ENCODE results near the gene ARHGAP24. TPM values are rescaled to one million over a fixed set of nuclear protein-coding genes. Genes with fewer than 3 reads are reported as not detected.

ARHGAP24 gene
- total and polyA plus RNA-seq, 2 experiments from 2014 or later = 0.21 to 0.36 TPM

DNA sequence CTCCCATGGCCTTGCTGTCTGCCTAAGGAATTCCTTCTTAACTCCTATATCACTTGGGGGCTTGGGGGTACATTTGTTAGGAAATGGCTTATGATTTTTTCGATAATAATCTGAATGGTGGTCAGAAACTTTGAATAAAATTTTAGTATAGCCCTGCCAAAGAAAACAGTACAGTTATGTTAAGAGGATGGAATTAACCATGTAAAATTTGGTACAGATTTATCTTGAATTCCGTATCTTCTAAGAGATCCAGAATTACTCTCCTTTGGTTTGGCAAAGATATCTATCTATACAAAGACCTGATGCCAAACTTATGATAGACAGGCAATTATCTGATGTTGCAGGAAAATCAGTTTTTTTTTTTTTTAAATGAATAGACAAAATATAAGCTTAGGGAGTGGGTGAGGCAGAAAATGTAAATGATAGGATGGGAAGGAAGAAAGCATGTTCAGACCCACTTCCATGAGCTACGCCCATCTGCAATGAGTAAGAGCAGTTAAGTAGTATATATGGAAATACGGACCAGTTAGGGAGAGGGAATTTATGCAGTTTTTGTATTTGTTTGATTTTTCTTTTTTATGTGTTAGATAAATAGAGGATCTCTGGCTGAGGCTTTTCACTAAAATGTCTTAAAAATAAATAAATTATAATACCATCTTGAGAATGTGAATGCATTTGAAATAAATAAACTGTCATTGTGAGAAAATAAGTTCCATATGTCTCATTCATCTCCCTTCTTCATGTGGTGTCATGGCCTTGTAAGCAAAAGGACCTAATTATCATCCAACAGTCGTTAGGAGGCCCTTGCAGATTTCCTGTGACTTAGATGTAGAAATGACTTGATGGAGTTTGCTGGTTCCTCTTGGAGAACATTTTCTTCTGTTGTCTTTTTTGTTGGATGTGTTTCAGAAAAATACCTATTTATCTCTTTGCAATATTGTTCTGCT lies 389.6 kb downstream of the ARHGAP24 start (continued):
- TF ChIP-seq, protein P1, sequence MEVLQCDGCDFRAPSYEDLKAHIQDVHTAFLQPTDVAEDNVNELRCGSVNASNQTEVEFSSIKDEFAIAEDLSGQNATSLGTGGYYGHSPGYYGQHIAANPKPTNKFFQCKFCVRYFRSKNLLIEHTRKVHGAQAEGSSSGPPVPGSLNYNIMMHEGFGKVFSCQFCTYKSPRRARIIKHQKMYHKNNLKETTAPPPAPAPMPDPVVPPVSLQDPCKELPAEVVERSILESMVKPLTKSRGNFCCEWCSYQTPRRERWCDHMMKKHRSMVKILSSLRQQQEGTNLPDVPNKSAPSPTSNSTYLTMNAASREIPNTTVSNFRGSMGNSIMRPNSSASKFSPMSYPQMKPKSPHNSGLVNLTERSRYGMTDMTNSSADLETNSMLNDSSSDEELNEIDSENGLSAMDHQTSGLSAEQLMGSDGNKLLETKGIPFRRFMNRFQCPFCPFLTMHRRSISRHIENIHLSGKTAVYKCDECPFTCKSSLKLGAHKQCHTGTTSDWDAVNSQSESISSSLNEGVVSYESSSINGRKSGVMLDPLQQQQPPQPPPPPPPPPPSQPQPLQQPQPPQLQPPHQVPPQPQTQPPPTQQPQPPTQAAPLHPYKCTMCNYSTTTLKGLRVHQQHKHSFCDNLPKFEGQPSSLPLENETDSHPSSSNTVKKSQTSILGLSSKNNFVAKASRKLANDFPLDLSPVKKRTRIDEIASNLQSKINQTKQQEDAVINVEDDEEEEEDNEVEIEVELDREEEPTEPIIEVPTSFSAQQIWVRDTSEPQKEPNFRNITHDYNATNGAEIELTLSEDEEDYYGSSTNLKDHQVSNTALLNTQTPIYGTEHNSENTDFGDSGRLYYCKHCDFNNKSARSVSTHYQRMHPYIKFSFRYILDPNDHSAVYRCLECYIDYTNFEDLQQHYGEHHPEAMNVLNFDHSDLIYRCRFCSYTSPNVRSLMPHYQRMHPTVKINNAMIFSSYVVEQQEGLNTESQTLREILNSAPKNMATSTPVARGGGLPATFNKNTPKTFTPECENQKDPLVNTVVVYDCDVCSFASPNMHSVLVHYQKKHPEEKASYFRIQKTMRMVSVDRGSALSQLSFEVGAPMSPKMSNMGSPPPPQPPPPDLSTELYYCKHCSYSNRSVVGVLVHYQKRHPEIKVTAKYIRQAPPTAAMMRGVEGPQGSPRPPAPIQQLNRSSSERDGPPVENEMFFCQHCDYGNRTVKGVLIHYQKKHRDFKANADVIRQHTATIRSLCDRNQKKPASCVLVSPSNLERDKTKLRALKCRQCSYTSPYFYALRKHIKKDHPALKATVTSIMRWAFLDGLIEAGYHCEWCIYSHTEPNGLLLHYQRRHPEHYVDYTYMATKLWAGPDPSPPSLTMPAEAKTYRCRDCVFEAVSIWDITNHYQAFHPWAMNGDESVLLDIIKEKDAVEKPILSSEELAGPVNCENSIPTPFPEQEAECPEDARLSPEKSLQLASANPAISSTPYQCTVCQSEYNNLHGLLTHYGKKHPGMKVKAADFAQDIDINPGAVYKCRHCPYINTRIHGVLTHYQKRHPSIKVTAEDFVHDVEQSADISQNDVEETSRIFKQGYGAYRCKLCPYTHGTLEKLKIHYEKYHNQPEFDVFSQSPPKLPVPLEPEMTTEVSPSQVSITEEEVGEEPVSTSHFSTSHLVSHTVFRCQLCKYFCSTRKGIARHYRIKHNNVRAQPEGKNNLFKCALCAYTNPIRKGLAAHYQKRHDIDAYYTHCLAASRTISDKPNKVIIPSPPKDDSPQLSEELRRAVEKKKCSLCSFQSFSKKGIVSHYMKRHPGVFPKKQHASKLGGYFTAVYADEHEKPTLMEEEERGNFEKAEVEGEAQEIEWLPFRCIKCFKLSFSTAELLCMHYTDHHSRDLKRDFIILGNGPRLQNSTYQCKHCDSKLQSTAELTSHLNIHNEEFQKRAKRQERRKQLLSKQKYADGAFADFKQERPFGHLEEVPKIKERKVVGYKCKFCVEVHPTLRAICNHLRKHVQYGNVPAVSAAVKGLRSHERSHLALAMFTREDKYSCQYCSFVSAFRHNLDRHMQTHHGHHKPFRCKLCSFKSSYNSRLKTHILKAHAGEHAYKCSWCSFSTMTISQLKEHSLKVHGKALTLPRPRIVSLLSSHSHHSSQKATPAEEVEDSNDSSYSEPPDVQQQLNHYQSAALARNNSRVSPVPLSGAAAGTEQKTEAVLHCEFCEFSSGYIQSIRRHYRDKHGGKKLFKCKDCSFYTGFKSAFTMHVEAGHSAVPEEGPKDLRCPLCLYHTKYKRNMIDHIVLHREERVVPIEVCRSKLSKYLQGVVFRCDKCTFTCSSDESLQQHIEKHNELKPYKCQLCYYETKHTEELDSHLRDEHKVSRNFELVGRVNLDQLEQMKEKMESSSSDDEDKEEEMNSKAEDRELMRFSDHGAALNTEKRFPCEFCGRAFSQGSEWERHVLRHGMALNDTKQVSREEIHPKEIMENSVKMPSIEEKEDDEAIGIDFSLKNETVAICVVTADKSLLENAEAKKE (CRISPR knock-in tag; IDR thresholded peaks at IDR 0.05) = no peak
- no peak for TF ChIP-seq JUNB (IDR thresholded peaks at IDR 0.05; ENCODE audit: unreplicated experiment)
- TF ChIP-seq, protein P2, sequence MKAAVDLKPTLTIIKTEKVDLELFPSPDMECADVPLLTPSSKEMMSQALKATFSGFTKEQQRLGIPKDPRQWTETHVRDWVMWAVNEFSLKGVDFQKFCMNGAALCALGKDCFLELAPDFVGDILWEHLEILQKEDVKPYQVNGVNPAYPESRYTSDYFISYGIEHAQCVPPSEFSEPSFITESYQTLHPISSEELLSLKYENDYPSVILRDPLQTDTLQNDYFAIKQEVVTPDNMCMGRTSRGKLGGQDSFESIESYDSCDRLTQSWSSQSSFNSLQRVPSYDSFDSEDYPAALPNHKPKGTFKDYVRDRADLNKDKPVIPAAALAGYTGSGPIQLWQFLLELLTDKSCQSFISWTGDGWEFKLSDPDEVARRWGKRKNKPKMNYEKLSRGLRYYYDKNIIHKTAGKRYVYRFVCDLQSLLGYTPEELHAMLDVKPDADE (IDR thresholded peaks at IDR 0.05) = no peak

DNA sequence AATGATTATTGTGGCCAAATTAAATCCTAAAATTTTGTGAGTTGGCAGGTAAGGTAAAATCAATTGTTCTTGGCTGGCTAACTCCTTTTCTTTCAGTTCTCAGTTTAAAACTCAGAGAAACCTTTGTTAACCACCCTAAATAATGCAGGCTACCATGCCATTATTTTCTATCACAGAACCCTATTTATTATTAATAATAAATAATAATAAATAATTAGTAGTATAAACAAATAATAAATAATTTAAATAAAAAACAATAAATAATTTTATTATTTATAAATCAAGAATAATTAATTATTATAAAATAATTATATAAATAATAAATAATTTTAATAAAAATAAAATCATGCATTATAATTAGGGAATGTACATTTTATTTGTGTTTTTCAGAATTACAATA lies 390.3 kb downstream of the ARHGAP24 start:
- Histone ChIP-seq H3K79me2 (replicated peaks; ENCODE audit: insufficient read depth) (no peaks in the 10 kb centered on the region), H3K9me2 (ENCODE audit: insufficient read depth) (peaks cover 5% of the 10 kb centered on the region), H3K4me2 (no peak overlapping the region), H3K27ac (ENCODE audit: low read depth) (no peak overlapping the region), H3K4me1 (ENCODE audit: insufficient read depth) (peaks cover 25% of the 10 kb centered on the region), H3K36me3 (ENCODE audit: insufficient read depth) (no peaks in the 10 kb centered on the region), H3K4me3 (no peak overlapping the region), H3F3A (replicated peaks; ENCODE audit: low read depth) (no peaks in the 10 kb centered on the region), H3K27me3 (ENCODE audit: insufficient read depth) (no peaks in the 10 kb centered on the region), H2AFZ (no peak overlapping the region), H4K20me1 (replicated peaks; ENCODE audit: insufficient read depth) (no peaks in the 10 kb centered on the region)
- DNase-seq (ENCODE audit: low spot score) (no peak), ATAC-seq (no peak)
- Mint-ChIP-seq H3K4me1 (peaks cover 16% of the 10 kb centered on the region), H3K9me3 (no peaks in the 10 kb centered on the region), H3K27ac (no peak overlapping the region), H3K4me3 (no peak overlapping the region), H3K27me3 (ENCODE audit: insufficient read depth, low read depth, poor library complexity) (peaks cover 2% of the 10 kb centered on the region), H3K36me3 (ENCODE audit: low read depth) (no peaks in the 10 kb centered on the region)
- TF ChIP-seq, protein P2 (IDR thresholded peaks at IDR 0.05) = no peak
- TF ChIP-seq STAT1 (IDR thresholded peaks at IDR 0.05; ENCODE audit: unreplicated experiment) = no peak
- TF ChIP-seq, protein P3, sequence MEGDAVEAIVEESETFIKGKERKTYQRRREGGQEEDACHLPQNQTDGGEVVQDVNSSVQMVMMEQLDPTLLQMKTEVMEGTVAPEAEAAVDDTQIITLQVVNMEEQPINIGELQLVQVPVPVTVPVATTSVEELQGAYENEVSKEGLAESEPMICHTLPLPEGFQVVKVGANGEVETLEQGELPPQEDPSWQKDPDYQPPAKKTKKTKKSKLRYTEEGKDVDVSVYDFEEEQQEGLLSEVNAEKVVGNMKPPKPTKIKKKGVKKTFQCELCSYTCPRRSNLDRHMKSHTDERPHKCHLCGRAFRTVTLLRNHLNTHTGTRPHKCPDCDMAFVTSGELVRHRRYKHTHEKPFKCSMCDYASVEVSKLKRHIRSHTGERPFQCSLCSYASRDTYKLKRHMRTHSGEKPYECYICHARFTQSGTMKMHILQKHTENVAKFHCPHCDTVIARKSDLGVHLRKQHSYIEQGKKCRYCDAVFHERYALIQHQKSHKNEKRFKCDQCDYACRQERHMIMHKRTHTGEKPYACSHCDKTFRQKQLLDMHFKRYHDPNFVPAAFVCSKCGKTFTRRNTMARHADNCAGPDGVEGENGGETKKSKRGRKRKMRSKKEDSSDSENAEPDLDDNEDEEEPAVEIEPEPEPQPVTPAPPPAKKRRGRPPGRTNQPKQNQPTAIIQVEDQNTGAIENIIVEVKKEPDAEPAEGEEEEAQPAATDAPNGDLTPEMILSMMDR (conservative IDR thresholded peaks at IDR 0.05; ENCODE audit: low read depth in 2 of 2) = no peak
- TF ChIP-seq JUNB (IDR thresholded peaks at IDR 0.05; ENCODE audit: unreplicated experiment) = no peak
- TF ChIP-seq, protein P4, sequence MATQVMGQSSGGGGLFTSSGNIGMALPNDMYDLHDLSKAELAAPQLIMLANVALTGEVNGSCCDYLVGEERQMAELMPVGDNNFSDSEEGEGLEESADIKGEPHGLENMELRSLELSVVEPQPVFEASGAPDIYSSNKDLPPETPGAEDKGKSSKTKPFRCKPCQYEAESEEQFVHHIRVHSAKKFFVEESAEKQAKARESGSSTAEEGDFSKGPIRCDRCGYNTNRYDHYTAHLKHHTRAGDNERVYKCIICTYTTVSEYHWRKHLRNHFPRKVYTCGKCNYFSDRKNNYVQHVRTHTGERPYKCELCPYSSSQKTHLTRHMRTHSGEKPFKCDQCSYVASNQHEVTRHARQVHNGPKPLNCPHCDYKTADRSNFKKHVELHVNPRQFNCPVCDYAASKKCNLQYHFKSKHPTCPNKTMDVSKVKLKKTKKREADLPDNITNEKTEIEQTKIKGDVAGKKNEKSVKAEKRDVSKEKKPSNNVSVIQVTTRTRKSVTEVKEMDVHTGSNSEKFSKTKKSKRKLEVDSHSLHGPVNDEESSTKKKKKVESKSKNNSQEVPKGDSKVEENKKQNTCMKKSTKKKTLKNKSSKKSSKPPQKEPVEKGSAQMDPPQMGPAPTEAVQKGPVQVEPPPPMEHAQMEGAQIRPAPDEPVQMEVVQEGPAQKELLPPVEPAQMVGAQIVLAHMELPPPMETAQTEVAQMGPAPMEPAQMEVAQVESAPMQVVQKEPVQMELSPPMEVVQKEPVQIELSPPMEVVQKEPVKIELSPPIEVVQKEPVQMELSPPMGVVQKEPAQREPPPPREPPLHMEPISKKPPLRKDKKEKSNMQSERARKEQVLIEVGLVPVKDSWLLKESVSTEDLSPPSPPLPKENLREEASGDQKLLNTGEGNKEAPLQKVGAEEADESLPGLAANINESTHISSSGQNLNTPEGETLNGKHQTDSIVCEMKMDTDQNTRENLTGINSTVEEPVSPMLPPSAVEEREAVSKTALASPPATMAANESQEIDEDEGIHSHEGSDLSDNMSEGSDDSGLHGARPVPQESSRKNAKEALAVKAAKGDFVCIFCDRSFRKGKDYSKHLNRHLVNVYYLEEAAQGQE (IDR thresholded peaks at IDR 0.05; ENCODE audit: unreplicated experiment) = no peak
- no peak for TF ChIP-seq CREB1 (CRISPR knock-in tag; IDR thresholded peaks at IDR 0.05; ENCODE audit: low read depth)
- no peak for TF ChIP-seq EZH2 (IDR thresholded peaks at IDR 0.05; ENCODE audit: low read depth, unreplicated experiment)
- TF ChIP-seq ZNF331 (CRISPR knock-in tag; IDR thresholded peaks at IDR 0.05; ENCODE audit: low read depth) = no peak
